Nephron (organoid): Measurements from ENCODE around the gene DIPK1A.

Source experiments
- H3K27ac Mint-ChIP-seq, 3 experiments: 2 replicates each; pipeline ENCODE4 v1.8.0; 2020; ENCODE audit warnings: mixed read lengths in 3 of 3, mild to moderate bottlenecking in 2 of 3, moderate library complexity in 1 of 3
- H3K27me3 Mint-ChIP-seq: 2 replicates; pipeline ENCODE4 v1.8.0; 2021; ENCODE audit warnings: low read depth, mild to moderate bottlenecking, moderate library complexity, mixed read lengths
- H3K36me3 Mint-ChIP-seq: 2 replicates; pipeline ENCODE4 v1.8.0; 2020; ENCODE audit warnings: low read depth, mixed read lengths
- H3K4me1 Mint-ChIP-seq: 2 replicates; pipeline ENCODE4 v1.8.0; 2020; ENCODE audit warnings: mixed read lengths
- H3K4me3 Mint-ChIP-seq, 3 experiments: 2 replicates each; pipeline ENCODE4 v1.8.0; 2020; ENCODE audit warnings: mild to moderate bottlenecking in 3 of 3, mixed read lengths in 3 of 3, moderate library complexity in 2 of 3
- H3K9me3 Mint-ChIP-seq: 2 replicates; pipeline ENCODE4 v1.8.0; 2020; ENCODE audit warnings: mixed read lengths
- CTCF ChIP-seq, 3 experiments: fragments of 200-600 bp; sonication (generic); IDR thresholded peaks; one replicate each; pipeline ENCODE4 v1.5.0; 2021; ENCODE audit warnings: antibody characterized with exemption in 3 of 3; ENCODE audit not compliant: unreplicated experiment in 3 of 3

DIPK1A gene

GRCh38 chr1:92882819-92883218 is 78.4 kb downstream of the DIPK1A start:
- no peak for TF ChIP-seq CTCF (IDR thresholded peaks at IDR 0.05; ENCODE audit: unreplicated experiment in 3 of 3)
- Mint-ChIP-seq H3K27me3 (no peaks in the 10 kb centered on the region), H3K4me1 (no peaks in the 10 kb centered on the region), H3K36me3 (no peaks in the 10 kb centered on the region), H3K27ac (no peak overlapping the region), H3K4me3 (no peak overlapping the region), H3K9me3 (no peaks in the 10 kb centered on the region)

GRCh38 chr1:92881391-92881790 is 79.9 kb downstream of the DIPK1A start:
- TF ChIP-seq CTCF (IDR thresholded peaks at IDR 0.05; ENCODE audit: unreplicated experiment in 3 of 3), result no peak
- Mint-ChIP-seq H3K27ac (no peak overlapping the region), H3K9me3 (no peaks in the 10 kb centered on the region), H3K36me3 (no peaks in the 10 kb centered on the region), H3K4me1 (no peaks in the 10 kb centered on the region), H3K27me3 (no peaks in the 10 kb centered on the region), H3K4me3 (no peak overlapping the region)

- Mint-ChIP-seq H3K4me3 (no peak overlapping the region), H3K9me3 (no peaks in the 10 kb centered on the region), H3K36me3 (peaks cover 4% of the 10 kb centered on the region), H3K27ac (no peak overlapping the region), H3K27me3 (no peaks in the 10 kb centered on the region), H3K4me1 (no peaks in the 10 kb centered on the region)
- TF ChIP-seq CTCF (IDR thresholded peaks at IDR 0.05; ENCODE audit: unreplicated experiment in 3 of 3), result no peak
Measured at GRCh38 chr1:92879316-92879968, 81.8 kb downstream of the DIPK1A start.

GRCh38 chr1:92877792-92878191 is 83.5 kb downstream of the DIPK1A start:
- Mint-ChIP-seq H3K9me3 (no peaks in the 10 kb centered on the region), H3K4me1 (no peaks in the 10 kb centered on the region), H3K27ac (no peak overlapping the region), H3K4me3 (no peak overlapping the region), H3K36me3 (peaks cover 4% of the 10 kb centered on the region), H3K27me3 (no peaks in the 10 kb centered on the region)
- TF ChIP-seq CTCF (IDR thresholded peaks at IDR 0.05; ENCODE audit: unreplicated experiment in 3 of 3), result no peak

- no peaks in the 10 kb centered on the region for H3K4me1 Mint-ChIP-seq
- H3K27me3 Mint-ChIP-seq, result no peaks in the 10 kb centered on the region
- no peak overlapping the region for H3K4me3 Mint-ChIP-seq
- peaks cover 8% of the 10 kb centered on the region for H3K36me3 Mint-ChIP-seq
- no peak overlapping the region for H3K27ac Mint-ChIP-seq
- H3K9me3 Mint-ChIP-seq, result peaks cover 3% of the 10 kb centered on the region
- no peak for TF ChIP-seq CTCF (IDR thresholded peaks at IDR 0.05; ENCODE audit: unreplicated experiment in 3 of 3)
Measured at GRCh38 chr1:92877081-92877711, 84.1 kb downstream of the DIPK1A start.

GRCh38 chr1:92876351-92876750 is 84.9 kb downstream of the DIPK1A start:
- peaks cover 8% of the 10 kb centered on the region for H3K36me3 Mint-ChIP-seq
- no peaks in the 10 kb centered on the region for H3K27me3 Mint-ChIP-seq
- no peak for TF ChIP-seq CTCF (IDR thresholded peaks at IDR 0.05; ENCODE audit: unreplicated experiment in 3 of 3)
- H3K4me3 Mint-ChIP-seq, result no peak overlapping the region
- no peak overlapping the region for H3K27ac Mint-ChIP-seq
- peaks cover 3% of the 10 kb centered on the region for H3K9me3 Mint-ChIP-seq
- no peaks in the 10 kb centered on the region for H3K4me1 Mint-ChIP-seq
